22Rv1 (cell line): ENCODE data around the gene CKLF.

ENCODE experiments used
- H3K27ac ChIP-seq: fragments of 450-650 bp; 2 replicates; pipeline ENCODE4 v1.5.1; 2017
- CTCF ChIP-seq: fragments of 450-650 bp; IDR thresholded peaks from 2 replicates; pipeline ENCODE4 v1.5.1; 2017; ENCODE audit warnings: mild to moderate bottlenecking
- ZFX ChIP-seq: fragments of 450-650 bp; IDR thresholded peaks from 2 replicates; pipeline ENCODE4 v1.6.1; 2017; ENCODE audit warnings: antibody characterized with exemption, borderline replicate concordance

CKLF gene

DNA sequence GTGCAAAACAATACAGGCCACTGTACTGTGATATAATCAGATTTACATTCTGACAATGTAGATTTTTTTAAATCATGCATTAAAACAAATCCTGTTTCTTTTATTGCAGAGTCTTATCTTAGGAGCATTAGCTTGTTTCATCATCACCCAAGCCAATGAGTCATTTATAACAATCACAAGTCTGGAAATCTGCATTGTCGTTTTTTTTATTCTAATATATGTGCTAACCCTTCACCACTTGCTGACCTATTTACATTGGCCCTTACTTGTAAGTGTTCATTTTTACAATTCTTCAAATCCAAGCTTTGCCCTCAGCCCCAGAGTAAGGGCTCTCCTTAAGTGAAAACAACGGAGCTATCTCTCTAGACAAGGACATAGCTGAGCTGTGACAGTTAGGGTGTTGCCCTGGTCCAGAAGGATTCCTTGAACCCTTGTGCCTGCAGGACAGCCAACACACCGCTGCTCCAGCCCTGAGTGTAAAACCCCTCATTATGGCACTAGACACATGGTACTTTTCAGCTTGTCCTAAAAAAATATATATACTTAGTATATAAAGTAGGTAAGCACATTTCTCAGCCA is 17.5 kb downstream of the CKLF start:
- no peak overlapping the region for H3K27ac ChIP-seq
- TF ChIP-seq CTCF (no peak), ZFX (no peak)

DNA sequence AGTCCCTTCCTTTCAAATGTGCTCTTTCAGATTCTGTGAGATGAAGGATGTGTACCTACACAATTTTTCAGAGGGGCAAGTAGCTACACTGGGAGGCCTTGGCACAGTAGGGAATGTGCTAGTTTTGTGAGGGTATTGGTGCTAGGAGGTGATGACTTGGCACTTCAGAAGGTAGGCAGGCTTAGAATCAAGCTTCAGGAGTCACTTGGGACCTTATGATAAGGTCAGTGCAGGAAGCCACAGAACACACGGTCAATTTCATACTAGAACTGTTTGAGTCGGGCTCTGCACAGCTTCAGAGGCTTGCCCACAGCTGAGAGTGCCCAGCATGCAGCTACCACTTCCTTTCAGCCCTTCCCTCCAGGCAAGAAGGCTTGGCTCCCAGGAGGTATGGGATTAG is 20.0 kb downstream of the CKLF start:
- no peak overlapping the region for H3K27ac ChIP-seq

GRCh38 chr16:66574081-66574480 is 21.7 kb downstream of the CKLF start:
- TF ChIP-seq CTCF = no peak
- TF ChIP-seq ZFX = no peak
- no peak overlapping the region for H3K27ac ChIP-seq

More for the DNA sequence above, 20.0 kb downstream of the CKLF start:
- TF ChIP-seq ZFX (no peak), CTCF (no peak)

GRCh38 chr16:66574531-66574930 is 22.2 kb downstream of the CKLF start:
- no peak overlapping the region for H3K27ac ChIP-seq
- TF ChIP-seq CTCF = no peak
- TF ChIP-seq ZFX = no peak

DNA sequence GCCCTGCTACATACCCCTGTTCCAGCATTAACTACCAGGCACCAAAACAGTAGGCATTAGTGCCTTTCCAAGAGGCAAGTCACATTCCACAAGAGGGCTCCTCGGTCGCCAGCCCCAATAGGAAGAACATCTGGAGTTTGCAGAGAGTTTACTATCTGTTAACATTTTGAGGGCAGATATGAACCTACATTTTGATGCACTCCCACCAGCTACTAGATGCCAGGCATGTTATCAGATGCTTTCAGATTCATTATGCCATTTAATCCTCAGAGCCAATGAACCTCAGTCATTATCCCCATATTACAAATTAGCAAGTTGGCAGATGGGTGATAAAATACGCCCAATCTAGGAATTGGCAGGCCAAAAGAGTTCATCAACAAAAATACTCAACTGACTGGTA is 22.7 kb downstream of the CKLF start:
- TF ChIP-seq ZFX = no peak
- no peak for TF ChIP-seq CTCF

DNA sequence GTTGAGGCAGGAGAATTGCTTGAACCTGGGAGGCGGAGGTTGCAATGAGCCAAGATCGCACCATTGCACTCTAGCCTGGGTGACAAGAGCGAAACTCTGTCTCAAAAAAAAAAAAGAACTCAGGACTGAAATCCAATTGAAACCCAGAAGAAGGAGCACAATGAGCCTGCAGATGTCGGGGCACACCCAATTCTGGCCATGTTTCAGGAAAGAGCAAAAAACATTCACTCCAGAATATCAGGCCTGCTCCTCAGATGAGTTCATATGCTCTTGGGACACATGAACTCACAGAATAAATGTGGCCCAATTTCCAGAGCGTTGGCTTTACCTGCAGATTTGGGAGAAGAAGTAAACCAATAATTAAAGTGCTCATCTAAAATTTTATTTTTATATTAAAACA is 23.9 kb downstream of the CKLF start:
- H3K27ac ChIP-seq = no peak overlapping the region
- TF ChIP-seq CTCF = no peak
- no peak for TF ChIP-seq ZFX

More for the DNA sequence above, 22.7 kb downstream of the CKLF start:
- no peak overlapping the region for H3K27ac ChIP-seq

DNA sequence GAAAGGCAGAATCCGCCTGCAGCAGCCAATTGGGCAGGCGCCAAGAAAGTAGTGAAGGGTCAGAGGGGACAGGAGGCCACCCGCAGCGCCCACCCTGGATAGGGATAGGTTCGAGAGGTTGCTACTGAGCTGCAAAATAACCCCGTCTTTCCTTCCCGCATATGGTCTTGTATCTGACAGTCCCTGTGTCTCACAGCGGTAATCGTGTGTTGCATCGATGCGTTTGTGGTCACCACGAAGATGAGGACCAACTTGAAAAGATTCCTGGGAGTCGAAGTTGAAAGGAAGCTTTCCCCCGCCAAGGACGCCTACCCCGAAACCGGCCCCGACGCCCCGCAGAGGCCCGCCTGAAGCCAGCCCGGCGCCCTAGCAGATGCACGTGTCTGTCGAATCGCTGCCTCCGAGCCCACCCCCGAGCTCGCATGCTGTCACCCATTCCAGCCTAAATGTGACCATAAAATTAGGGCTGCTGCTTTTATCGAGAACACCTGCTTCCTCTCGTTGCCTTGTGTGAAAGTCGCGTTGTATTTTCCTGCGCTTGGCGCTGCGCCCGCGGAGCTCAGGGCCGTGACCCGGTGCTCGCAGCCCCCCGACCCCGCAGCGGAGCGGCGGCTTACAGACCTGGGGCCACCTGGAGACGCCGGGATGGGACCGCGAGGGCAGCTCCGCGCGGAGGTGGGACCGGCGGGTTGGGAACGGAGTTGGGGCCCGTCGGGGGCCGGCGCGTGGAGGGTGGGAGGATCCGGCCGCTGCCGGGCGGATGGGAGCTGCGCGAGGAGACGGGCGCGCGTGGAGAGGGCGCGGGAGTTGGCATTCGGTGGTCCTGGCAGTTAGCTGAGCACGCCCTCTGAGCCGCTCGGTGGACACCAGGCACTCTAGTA is 26.5 kb downstream of the CKLF start, which contains the start of gene CMTM2:
Gene CMTM2, plus strand, starts transcription at position 813 of the 881 bp plus-strand sequence. CDS start 145 bp downstream, outside the sequence.
- TF ChIP-seq CTCF (no peak), ZFX (no peak)
- H3K27ac ChIP-seq = no peak within 1 kb of the TSS
